ENCODE data around the gene MCL1. TPM values are rescaled to one million over a fixed set of nuclear protein-coding genes. Genes with fewer than 3 reads are reported as not detected.

Gene MCL1
- total and polyA plus RNA-seq, 2 of the 13 experiments (the other 11 are each of a cell fraction or from before 2014, with no cell fraction given): 69.5 to 125 TPM

DNA sequence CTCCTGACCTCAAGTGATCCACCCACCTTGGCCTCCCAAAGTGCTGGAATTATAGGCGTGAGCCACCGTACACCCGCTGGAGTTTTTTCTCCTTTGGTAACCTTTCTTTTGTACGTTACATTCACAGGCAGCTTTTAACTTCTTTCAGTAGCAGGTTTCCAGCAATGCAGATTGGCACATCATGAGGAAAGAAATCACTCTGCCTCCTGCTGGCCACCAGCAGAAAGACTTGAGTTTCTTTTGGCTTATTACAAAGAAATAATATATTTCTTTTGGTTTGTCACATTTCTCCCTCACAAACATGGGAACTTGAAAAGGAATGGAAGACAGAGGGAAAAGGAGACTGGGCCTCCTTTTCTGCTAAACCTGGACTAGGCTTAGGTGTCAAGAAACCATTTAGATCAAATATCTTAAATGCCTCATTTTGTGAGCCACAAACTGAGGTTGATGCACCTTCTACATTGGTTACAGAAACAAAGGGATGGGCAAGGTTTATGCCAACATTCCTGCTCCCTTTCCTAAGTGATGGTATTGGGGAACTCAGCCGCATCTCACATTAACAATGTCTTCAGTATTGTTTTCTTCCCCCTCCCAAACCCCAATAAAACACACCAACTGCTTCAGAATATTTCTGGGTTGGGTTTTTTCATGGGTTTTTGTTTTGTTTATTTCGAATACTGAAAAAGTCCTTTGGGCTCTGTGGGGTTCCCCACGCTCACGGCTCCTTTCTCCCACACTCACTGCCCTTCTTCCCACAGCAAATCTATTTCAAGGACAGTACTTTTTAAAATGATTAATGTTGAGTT is 42.3 kb upstream of the MCL1 start (continued):
- TF ChIP-seq MAZ (IDR thresholded peaks at IDR 0.05; ENCODE audit: borderline replicate concordance, low read depth, low read length) (no peak), MAZ (CRISPR knock-in tag; IDR thresholded peaks at IDR 0.05; ENCODE audit: low read depth) (no peak), ZMYM2 (CRISPR knock-in tag; IDR thresholded peaks at IDR 0.05) (no peak), ASH2L (IDR thresholded peaks at IDR 0.05; ENCODE audit: insufficient read length, low read depth, low read length) (no peak), ZSCAN29 (CRISPR knock-in tag; conservative IDR thresholded peaks at IDR 0.05) (no peak), STAG1 (CRISPR knock-in tag; IDR thresholded peaks at IDR 0.05) (peak; percentile 67), PAWR (CRISPR knock-in tag; IDR thresholded peaks at IDR 0.05; ENCODE audit: borderline replicate concordance) (no peak), HMG20B (CRISPR knock-in tag; conservative IDR thresholded peaks at IDR 0.05) (no peak), TEAD3 (CRISPR knock-in tag; optimal IDR thresholded peaks at IDR 0.05; ENCODE audit: borderline replicate concordance) (no peak), GATAD2A (CRISPR knock-in tag; IDR thresholded peaks at IDR 0.05) (peak; percentile 24; the same call in 1 of the 2 replicates), BORCS8-MEF2B (CRISPR knock-in tag; IDR thresholded peaks at IDR 0.05) (no peak), SETDB1 (CRISPR knock-in tag; IDR thresholded peaks at IDR 0.05; ENCODE audit: borderline replicate concordance) (no peak), SAP130 (CRISPR knock-in tag; IDR thresholded peaks at IDR 0.05; ENCODE audit: low read depth) (peak; percentile 43; the same call in 1 of the 2 replicates)
- TF ChIP-seq, protein P1, sequence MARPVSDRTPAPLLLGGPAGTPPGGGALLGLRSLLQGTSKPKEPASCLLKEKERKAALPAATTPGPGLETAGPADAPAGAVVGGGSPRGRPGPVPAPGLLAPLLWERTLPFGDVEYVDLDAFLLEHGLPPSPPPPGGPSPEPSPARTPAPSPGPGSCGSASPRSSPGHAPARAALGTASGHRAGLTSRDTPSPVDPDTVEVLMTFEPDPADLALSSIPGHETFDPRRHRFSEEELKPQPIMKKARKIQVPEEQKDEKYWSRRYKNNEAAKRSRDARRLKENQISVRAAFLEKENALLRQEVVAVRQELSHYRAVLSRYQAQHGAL (CRISPR knock-in tag; IDR thresholded peaks at IDR 0.05; ENCODE audit: not compliant biosample characterization): no peak
- TF ChIP-seq, protein P2, sequence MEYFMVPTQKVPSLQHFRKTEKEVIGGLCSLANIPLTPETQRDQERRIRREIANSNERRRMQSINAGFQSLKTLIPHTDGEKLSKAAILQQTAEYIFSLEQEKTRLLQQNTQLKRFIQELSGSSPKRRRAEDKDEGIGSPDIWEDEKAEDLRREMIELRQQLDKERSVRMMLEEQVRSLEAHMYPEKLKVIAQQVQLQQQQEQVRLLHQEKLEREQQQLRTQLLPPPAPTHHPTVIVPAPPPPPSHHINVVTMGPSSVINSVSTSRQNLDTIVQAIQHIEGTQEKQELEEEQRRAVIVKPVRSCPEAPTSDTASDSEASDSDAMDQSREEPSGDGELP (IDR thresholded peaks at IDR 0.05; ENCODE audit: borderline replicate concordance, low read depth): no peak
- TF ChIP-seq, protein P3, sequence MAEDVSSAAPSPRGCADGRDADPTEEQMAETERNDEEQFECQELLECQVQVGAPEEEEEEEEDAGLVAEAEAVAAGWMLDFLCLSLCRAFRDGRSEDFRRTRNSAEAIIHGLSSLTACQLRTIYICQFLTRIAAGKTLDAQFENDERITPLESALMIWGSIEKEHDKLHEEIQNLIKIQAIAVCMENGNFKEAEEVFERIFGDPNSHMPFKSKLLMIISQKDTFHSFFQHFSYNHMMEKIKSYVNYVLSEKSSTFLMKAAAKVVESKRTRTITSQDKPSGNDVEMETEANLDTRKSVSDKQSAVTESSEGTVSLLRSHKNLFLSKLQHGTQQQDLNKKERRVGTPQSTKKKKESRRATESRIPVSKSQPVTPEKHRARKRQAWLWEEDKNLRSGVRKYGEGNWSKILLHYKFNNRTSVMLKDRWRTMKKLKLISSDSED (CRISPR knock-in tag; IDR thresholded peaks at IDR 0.05): no peak
